HG03571 (cell line): Measurements from ENCODE around the gene GREB1.

Experiments used
- ATAC-seq: cut with Tn5 transposase; IDR thresholded peaks from one replicate; pipeline ENCODE4 v1.9.1; 2021; ENCODE audit not compliant: unreplicated experiment

GREB1 gene, protein sequence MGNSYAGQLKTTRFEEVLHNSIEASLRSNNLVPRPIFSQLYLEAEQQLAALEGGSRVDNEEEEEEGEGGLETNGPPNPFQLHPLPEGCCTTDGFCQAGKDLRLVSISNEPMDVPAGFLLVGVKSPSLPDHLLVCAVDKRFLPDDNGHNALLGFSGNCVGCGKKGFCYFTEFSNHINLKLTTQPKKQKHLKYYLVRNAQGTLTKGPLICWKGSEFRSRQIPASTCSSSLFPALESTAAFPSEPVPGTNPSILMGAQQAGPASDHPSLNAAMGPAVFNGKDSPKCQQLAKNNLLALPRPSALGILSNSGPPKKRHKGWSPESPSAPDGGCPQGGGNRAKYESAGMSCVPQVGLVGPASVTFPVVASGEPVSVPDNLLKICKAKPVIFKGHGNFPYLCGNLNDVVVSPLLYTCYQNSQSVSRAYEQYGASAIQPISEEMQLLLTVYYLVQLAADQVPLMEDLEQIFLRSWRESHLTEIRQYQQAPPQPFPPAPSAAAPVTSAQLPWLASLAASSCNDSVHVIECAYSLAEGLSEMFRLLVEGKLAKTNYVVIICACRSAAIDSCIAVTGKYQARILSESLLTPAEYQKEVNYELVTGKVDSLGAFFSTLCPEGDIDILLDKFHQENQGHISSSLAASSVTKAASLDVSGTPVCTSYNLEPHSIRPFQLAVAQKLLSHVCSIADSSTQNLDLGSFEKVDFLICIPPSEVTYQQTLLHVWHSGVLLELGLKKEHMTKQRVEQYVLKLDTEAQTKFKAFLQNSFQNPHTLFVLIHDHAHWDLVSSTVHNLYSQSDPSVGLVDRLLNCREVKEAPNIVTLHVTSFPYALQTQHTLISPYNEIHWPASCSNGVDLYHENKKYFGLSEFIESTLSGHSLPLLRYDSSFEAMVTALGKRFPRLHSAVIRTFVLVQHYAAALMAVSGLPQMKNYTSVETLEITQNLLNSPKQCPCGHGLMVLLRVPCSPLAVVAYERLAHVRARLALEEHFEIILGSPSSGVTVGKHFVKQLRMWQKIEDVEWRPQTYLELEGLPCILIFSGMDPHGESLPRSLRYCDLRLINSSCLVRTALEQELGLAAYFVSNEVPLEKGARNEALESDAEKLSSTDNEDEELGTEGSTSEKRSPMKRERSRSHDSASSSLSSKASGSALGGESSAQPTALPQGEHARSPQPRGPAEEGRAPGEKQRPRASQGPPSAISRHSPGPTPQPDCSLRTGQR (N-terminal part only)

DNA sequence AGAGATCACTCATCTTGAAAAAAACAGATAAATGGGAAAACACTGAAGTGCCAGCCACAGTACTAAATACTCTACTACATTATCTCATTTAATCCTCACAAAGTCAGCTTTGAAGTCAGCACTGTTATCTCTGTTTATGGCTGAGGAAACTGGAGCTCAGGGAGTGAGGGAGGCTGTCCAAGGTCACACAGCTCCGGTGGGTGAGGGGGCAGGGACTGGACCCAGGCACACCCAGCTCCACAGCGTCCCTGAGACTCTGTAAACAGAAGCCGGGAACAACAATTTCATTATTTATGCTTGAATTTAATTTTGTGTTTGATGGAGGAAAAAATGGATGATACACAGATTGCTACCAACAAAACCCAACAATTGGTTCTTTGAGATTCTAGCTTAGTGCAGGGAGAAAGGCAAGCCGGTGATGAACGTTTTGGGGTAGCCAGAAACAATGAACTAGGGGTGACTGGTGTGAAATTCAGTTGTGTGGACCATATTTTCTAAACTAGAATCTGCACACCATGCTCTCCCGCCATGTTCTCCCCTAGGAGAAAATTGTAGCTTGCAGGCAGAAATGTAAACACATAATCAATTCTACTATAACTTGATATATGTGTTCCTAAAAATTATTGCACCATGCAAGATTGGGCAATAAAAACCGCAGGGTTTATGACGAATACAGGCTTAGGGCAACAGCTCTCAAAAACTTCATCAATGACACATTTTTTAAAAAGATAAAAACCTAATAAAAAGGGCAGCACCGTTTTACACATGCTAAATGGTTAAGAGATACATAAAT lies at the start of gene GREB1:
TSS of gene GREB1 (plus strand) at position 768 of the 793 bp plus-strand sequence. CDS start 22,570 bp downstream, outside the sequence.
- ATAC-seq = no peak

DNA sequence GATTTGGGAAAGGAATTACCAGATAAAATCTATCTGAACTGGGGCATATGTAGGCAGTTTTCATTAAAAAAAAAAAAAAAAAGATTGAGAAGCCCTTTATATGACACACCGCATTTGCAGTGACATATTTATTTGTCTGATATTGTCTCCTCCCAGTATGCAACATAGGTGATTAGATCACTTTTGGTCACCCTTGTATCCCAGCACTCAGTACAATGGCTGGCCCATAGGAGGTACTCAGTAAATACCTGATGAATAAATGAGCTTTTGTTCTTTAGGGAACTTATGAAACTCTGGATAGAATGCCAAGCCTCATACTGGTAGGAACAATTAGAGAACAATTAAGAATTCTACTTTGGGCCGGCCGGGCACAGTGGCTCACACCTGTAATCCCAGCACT lies 45.0 kb upstream of the GREB1 start:
- no peak for ATAC-seq

- ATAC-seq = no peak
Observed at GRCh38 chr2:11490194-11490593, 43.7 kb upstream of the GREB1 start.

DNA sequence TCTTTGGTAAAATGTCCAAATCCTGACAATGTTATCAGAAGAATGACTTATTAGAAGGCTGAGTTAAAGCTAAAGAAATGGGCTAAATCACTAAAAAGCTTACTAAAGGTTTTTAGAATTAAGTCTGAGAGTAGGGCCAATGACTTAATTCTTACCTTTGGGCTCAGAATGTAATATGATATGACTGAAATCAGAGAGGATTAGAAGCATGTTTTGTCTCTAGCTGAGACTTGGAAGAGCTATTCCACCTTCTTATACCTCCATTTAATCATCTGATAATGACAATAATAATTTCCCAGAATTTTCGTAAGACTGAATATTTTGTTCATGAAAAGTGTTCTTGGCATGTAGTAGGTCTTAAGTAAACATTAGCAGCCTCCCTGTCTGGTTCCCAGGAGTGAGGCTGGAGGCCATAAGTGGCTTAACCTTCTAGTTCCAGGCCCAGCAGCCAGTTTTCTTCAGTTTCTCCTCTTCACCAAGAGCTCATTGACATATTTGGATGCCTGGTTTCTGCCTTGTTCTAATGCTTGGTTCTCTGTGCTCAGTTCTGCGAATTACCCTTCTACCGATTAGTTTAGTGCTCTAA lies 42.4 kb upstream of the GREB1 start:
- ATAC-seq = no peak

GRCh38 chr2:11492244-11492643 lies 41.6 kb upstream of the GREB1 start:
- ATAC-seq = no peak

- no peak for ATAC-seq
Observed at GRCh38 chr2:11492720-11493119, 41.1 kb upstream of the GREB1 start.

DNA sequence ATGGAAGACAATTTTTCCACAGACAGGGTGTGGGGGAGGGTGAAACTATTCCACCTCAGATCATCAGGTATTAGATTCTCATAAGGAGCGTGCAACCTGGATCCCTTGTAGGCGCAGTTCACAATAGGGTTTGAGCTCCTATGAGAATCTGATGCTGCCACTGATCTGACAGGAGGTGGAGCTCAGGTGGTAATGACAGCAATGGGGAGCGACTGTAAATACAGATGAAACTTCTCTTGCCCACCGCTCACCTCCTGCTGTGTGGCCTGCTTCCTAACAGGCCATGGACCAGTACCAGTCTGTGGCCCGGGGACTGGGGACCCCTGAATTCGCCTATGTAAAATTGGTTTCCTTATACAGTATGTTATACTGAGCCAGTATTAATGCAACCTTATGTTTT lies 40.6 kb upstream of the GREB1 start:
- ATAC-seq = no peak

DNA sequence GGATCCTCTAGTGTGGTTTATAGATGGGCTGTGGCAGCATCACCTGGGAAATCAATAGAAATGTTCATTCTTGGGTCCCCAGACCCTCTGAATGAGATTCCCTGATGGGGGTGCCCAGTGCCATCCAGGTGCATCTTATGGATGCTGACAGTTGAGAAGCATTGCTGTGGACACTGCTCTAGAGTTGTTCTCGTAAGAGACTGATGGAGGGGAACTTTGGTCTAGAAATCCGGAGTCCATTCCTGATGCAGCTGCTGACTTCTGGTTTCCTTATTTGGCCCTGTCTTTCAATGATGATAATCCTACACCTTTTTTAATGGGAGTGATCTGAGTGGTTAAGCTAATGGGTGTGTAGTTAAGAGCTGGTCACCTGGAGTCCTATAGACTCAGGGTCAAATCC lies 39.5 kb upstream of the GREB1 start:
- no peak for ATAC-seq

DNA sequence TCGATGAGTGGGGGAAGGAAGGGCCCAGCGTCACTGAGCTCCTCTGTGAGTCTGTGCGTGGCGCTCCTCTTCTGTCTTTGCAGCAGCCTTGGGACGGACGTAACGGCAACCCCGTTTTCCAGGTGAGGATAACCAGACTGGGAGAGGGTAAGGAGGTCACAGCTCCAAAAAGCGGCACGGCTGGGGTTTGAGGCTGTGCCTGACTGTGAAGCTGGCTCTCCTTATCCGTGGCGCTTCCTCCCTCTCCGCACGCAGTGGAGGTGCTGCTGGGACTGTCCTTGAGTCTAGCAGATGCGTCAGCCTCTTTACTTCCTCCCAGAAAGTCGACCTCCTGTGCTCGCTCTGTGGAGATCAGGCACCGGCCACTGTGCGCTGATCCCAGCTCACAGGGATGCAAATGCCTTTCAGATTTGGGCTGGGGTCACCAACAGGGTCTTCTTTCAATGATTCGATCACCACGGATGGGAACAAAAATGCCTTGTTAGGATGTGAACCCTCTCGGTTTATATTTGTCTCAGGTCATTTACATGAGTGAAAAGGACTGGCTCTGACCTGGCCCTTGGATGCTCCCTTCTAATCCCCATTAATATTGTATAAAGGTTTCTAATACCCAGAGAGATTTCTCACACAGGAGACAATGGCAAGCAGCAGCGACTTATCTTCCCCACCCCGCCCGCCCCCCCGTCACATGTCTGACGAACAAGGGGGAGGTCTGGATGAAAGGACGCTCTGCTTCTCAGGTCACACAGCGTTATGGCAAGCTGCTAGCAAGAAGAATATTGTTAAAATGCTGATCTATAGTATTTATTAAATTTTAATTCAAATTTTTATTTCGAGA lies 37.8 kb upstream of the GREB1 start:
- ATAC-seq = no peak

DNA sequence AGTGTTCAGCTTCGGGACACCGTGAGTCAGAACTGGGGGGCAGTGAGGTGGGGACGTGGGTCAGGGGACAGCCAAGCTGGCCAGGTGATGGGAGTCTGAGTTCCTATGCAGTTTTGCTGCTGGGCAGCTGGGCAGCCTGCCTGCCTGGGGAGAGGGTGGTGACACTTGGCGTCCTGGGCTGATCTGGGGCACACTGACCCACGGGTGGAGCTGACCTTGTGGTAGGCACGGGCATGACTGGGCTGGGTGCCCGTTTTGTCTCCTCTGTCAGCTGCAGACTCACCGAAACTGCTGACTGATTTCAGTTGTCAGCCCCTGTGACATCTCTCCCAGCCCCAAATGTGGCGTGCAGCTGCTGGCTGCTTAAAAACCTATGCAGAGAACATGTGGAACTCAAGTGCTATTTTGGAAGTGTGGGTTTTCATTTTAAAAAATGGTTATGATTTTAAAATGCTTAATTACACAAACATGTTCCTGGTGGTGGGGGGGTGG lies 35.3 kb upstream of the GREB1 start:
- peak; percentile 80 for ATAC-seq

- ATAC-seq = no peak
Observed at GRCh38 chr2:11499081-11499743, 34.6 kb upstream of the GREB1 start.

GRCh38 chr2:11500702-11501303 lies 33.0 kb upstream of the GREB1 start:
- no peak for ATAC-seq

GRCh38 chr2:11502740-11503292 lies 31.0 kb upstream of the GREB1 start:
- ATAC-seq = no peak

- no peak for ATAC-seq
Observed at GRCh38 chr2:11503354-11503927, 30.4 kb upstream of the GREB1 start.

GRCh38 chr2:11505652-11506610 lies 27.9 kb upstream of the GREB1 start:
- no peak for ATAC-seq

- no peak for ATAC-seq
Observed at GRCh38 chr2:11506611-11506969, 27.3 kb upstream of the GREB1 start.
